Erythroblast (primary cell): ENCODE results near the gene RPLP1.

Experiments used
- GATA1 ChIP-seq: IDR thresholded peaks from 2 replicates; pipeline ENCODE4 v1.6.1; 2011; ENCODE audit warnings: low read depth, mild to moderate bottlenecking, control low read depth, low read length, moderate library complexity
- POLR2A ChIP-seq: IDR thresholded peaks from 2 replicates; pipeline ENCODE4 v1.6.1; 2011; ENCODE audit warnings: mild to moderate bottlenecking, low read length

DNA sequence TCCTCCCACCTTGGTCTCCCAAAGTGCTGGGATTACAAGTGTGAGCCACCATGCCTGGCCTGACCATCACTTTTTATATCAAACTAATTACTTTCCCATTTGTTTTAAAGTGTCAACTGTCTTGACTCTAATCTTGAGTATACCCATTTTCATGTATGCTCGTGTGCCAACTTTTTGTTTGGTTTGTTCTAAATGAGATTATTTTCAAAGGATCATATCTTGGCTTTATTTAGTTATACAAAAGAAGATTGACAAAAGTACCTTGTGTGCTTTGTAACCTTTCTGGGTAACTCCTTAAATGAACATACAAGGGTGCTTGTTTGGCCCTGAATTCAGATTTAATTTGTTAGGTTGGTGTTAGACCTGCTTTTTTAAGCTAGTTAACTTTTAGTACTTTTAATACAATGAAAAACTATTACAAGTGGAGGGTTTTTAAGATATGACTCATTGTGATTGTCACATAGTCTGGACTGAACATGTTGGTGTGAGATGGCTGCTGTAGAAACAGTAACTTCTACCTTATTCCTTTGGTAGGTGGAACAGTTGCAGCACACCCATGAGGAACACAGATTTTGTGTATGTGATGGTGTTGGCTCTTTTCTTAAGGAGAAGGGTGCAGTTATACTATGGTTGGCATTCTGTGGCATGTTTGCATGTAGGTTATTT lies 27.7 kb upstream of the RPLP1 start:
- TF ChIP-seq POLR2A (no peak), GATA1 (no peak)
